ENCODE results near the gene UBL4B.
"Not testable (repeated sequence)": the region's sequence is repeated elsewhere in the genome, so short reads cannot be mapped to it uniquely, and the experiment has no call there.

GRCh38 chr1:110079995-110080394 is 32.2 kb upstream of the UBL4B start:
- not testable (repeated sequence) for TF ChIP-seq CTCF (IDR thresholded peaks at IDR 0.05; ENCODE audit: low read depth, low read length); EZH2phosphoT487 (IDR thresholded peaks at IDR 0.05; ENCODE audit: low read depth)
